NCI-H1436 (cell line): ENCODE results near the gene EXOC3.
"Not testable (repeated sequence)": the region's sequence is repeated elsewhere in the genome, so short reads cannot be mapped to it uniquely, and the experiment has no call there.

Source experiments
- DNase-seq: peaks from one replicate; lab custom pipeline; 2025; lab: John Stamatoyannopoulos, UW

EXOC3 gene

GRCh38 chr5:502325-503079, 59.5 kb downstream of the EXOC3 start:
- DNase-seq = no peak

GRCh38 chr5:504326-505154, 61.6 kb downstream of the EXOC3 start:
- no peak for DNase-seq

- no peak for DNase-seq
Observed at GRCh38 chr5:505951-506525, 63.1 kb downstream of the EXOC3 start.

- not testable (repeated sequence) for DNase-seq
Observed at GRCh38 chr5:507986-508575, 65.1 kb downstream of the EXOC3 start.

GRCh38 chr5:509611-510185, 66.7 kb downstream of the EXOC3 start:
- DNase-seq = no peak

- no peak for DNase-seq
Observed at GRCh38 chr5:510521-510920, 67.5 kb downstream of the EXOC3 start.

- no peak for DNase-seq
Observed at GRCh38 chr5:511476-511875, 68.5 kb downstream of the EXOC3 start.

GRCh38 chr5:513216-514100, 70.5 kb downstream of the EXOC3 start:
- DNase-seq = no peak

GRCh38 chr5:514101-514485, 71.1 kb downstream of the EXOC3 start:
- no peak for DNase-seq

GRCh38 chr5:514673-515072, 71.7 kb downstream of the EXOC3 start:
- no peak for DNase-seq

GRCh38 chr5:515273-515836, 72.4 kb downstream of the EXOC3 start:
- no peak for DNase-seq

- no peak for DNase-seq
Observed at GRCh38 chr5:516338-516925, 73.5 kb downstream of the EXOC3 start.
